Measurements from ENCODE around the gene NANOS2. TPM values are rescaled to one million over a fixed set of nuclear protein-coding genes. Genes with fewer than 3 reads are reported as not detected.
A peak's percentile ranks its signal among the peaks of the same experiment; 100 is the strongest.

Gene NANOS2
- total and polyA plus RNA-seq, 8 donors, result not detected

- Histone ChIP-seq H3K9me3 (no peaks in the 10 kb centered on the region), H3K27ac (peak overlapping the region; percentile 74 to 96 (median 93)), H3K27me3 (no peaks in the 10 kb centered on the region), H3K36me3 (peaks cover 0 to 37% (median 26%) of the 10 kb centered on the region in 4 donors), H3K4me3 (peak overlapping the region; percentile 70 to 80 (median 76)), H3K4me1 (peaks cover 30 to 45% (median 44%) of the 10 kb centered on the region in 4 donors)
- no peak for TF ChIP-seq CTCF (IDR thresholded peaks at IDR 0.05)
- no peak for TF ChIP-seq POLR2AphosphoS5 (IDR thresholded peaks at IDR 0.05)
- TF ChIP-seq POLR2A (IDR thresholded peaks at IDR 0.05), result no peak
- no peak for TF ChIP-seq EP300 (IDR thresholded peaks at IDR 0.05)
- intact Hi-C loops (cut with DNase I; ENCODE audit: low total_unique reads), result no loop called here
- WGBS, 5 donors, result 34 to 48% (median 36%) methylated on average over 10 of the region's 10 CpGs
- DNase-seq, result no peak
Measured at GRCh38 chr19:45887200-45887710, 27.3 kb downstream of the NANOS2 start.

- WGBS, 5 donors, result 0 to 2% (median 0%) methylated on average over 28 to 32 of the region's 32 CpGs
- Histone ChIP-seq H3K27me3 (no peaks in the 10 kb centered on the region), H3K36me3 (peaks cover 0 to 31% (median 23%) of the 10 kb centered on the region in 4 donors), H3K9me3 (no peaks in the 10 kb centered on the region), H3K27ac (peak overlapping the region; percentile 74 to 96 (median 93)), H3K4me3 (peak overlapping the region; percentile 70 to 80 (median 76)), H3K4me1 (peaks cover 30 to 52% (median 51%) of the 10 kb centered on the region in 4 donors)
- intact Hi-C loops (cut with DNase I; ENCODE audit: low total_unique reads), result no loop called here
- TF ChIP-seq EP300 (IDR thresholded peaks at IDR 0.05) (no peak), POLR2A (IDR thresholded peaks at IDR 0.05) (no peak), CTCF (IDR thresholded peaks at IDR 0.05) (peak in 1 of 7 experiments; percentile 6), POLR2AphosphoS5 (IDR thresholded peaks at IDR 0.05) (peak; percentile 83 to 93 (median 92))
- DNase-seq, result peak; percentile 93 to 97
Measured at GRCh38 chr19:45886427-45887199, 28.0 kb downstream of the NANOS2 start.

GRCh38 chr19:45885556-45886426 is 28.8 kb downstream of the NANOS2 start, which contains the start of gene IRF2BP1:
TSS of gene IRF2BP1 (minus strand) at chr19:45886141. CDS start at chr19:45885774, 367 bp downstream.
- intact Hi-C loops (cut with DNase I; ENCODE audit: low total_unique reads), result no loop called here
- Histone ChIP-seq H3K27ac (peak within 1 kb of the TSS; percentile 74 to 96 (median 93)), H3K36me3 (peaks cover 0 to 22% (median 19%) of the 10 kb centered on the region in 4 donors)

GRCh38 chr19:45884682-45885555 is 29.7 kb downstream of the NANOS2 start:
- peaks cover 0 to 14% (median 10%) of the 10 kb centered on the region in 4 donors for H3K36me3 ChIP-seq
- peak overlapping the region; percentile 70 to 80 (median 76) for H3K4me3 ChIP-seq
- H3K9me3 ChIP-seq, result no peaks in the 10 kb centered on the region
- TF ChIP-seq POLR2AphosphoS5 (IDR thresholded peaks at IDR 0.05) (no peak), EP300 (IDR thresholded peaks at IDR 0.05) (no peak), POLR2A (IDR thresholded peaks at IDR 0.05) (no peak), CTCF (IDR thresholded peaks at IDR 0.05) (no peak)
- peaks cover 47 to 68% (median 67%) of the 10 kb centered on the region in 4 donors for H3K4me1 ChIP-seq
- H3K27ac ChIP-seq, result peak overlapping the region; percentile 74 to 96 (median 93)
- WGBS, 5 donors, result 27 to 60% (median 45%) methylated on average over 39 to 72 of the region's 72 CpGs
- intact Hi-C loops (cut with DNase I; ENCODE audit: low total_unique reads), result no loop called here
- peak; percentile 31 to 62 for DNase-seq
- H3K27me3 ChIP-seq, result no peaks in the 10 kb centered on the region

More at GRCh38 chr19:45885556-45886426, 28.8 kb downstream of the NANOS2 start, which contains the start of gene IRF2BP1:
- no peak for TF ChIP-seq POLR2A (IDR thresholded peaks at IDR 0.05)
- TF ChIP-seq POLR2AphosphoS5 (IDR thresholded peaks at IDR 0.05), result peak; percentile 73 to 85 (median 83)
- Histone ChIP-seq H3K4me1 (peaks cover 38 to 60% (median 59%) of the 10 kb centered on the region in 4 donors), H3K9me3 (no peaks in the 10 kb centered on the region), H3K4me3 (peak within 1 kb of the TSS; percentile 70 to 80 (median 76)), H3K27me3 (no peaks in the 10 kb centered on the region)
- peak; percentile 95 to 97 for DNase-seq
- 0 to 1% (median 0%) methylated on average over 35 to 107 of the region's 107 CpGs for WGBS, 5 donors

Data from stomach (tissue), 9 donors.